HepG2 (cell line): Measurements from ENCODE around the gene FANCG.

ENCODE experiments used
- CEBPB ChIP-seq: IDR thresholded peaks from 2 replicates; pipeline ENCODE4 v1.6.1; 2011; ENCODE audit warnings: low read depth, low read length, improper control_type of control experiment, borderline replicate concordance
- GABPA ChIP-seq, 2 experiments: IDR thresholded peaks; 2 replicates each; pipeline ENCODE4 v1.6.1; 2011 to 2016; ENCODE audit warnings: low read depth in 2 of 2, low read length in 1 of 2, missing biosample characterization in 1 of 2, missing genetic modification characterization in 1 of 2
- LCORL ChIP-seq, 2 experiments: fragments of 450-650 bp in 1 of 2; sonication (generic) in 1 of 2; formaldehyde crosslinking in 1 of 2; IDR thresholded peaks; 2 replicates each; pipeline versions ENCODE4 v1.5.0 to v1.6.1; 2017 to 2020; ENCODE audit warnings: antibody characterized with exemption in 1 of 2, missing genetic modification reagents in 1 of 2
- PCBP1 ChIP-seq: fragments of 200-400 bp; formaldehyde crosslinking; IDR thresholded peaks from 2 replicates; pipeline ENCODE4 v1.6.1; 2017; ENCODE audit warnings: mild to moderate bottlenecking, low read depth, low read length, borderline replicate concordance
- PHF20 ChIP-seq: sonication (generic); formaldehyde crosslinking; IDR thresholded peaks from 2 replicates; pipeline ENCODE4 v1.5.0; 2020; ENCODE audit warnings: mild to moderate bottlenecking, missing genetic modification reagents
- TAF1 ChIP-seq: sonication (generic); formaldehyde crosslinking; IDR thresholded peaks from 2 replicates; pipeline ENCODE4 v1.4.0; 2020; ENCODE audit warnings: missing genetic modification reagents
- TF ChIP-seq, protein P1 (sequence below): sonication (generic); formaldehyde crosslinking; IDR thresholded peaks from 2 replicates; pipeline ENCODE4 v1.5.0; 2020; ENCODE audit warnings: mild to moderate bottlenecking, missing genetic modification reagents, moderate library complexity

GRCh38 chr9:35027860-35028259 lies 51.9 kb downstream of the FANCG start:
- TF ChIP-seq, protein P1, sequence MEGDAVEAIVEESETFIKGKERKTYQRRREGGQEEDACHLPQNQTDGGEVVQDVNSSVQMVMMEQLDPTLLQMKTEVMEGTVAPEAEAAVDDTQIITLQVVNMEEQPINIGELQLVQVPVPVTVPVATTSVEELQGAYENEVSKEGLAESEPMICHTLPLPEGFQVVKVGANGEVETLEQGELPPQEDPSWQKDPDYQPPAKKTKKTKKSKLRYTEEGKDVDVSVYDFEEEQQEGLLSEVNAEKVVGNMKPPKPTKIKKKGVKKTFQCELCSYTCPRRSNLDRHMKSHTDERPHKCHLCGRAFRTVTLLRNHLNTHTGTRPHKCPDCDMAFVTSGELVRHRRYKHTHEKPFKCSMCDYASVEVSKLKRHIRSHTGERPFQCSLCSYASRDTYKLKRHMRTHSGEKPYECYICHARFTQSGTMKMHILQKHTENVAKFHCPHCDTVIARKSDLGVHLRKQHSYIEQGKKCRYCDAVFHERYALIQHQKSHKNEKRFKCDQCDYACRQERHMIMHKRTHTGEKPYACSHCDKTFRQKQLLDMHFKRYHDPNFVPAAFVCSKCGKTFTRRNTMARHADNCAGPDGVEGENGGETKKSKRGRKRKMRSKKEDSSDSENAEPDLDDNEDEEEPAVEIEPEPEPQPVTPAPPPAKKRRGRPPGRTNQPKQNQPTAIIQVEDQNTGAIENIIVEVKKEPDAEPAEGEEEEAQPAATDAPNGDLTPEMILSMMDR (CRISPR knock-in tag), result no peak
- TF ChIP-seq PCBP1, result no peak
- TF ChIP-seq PHF20, result no peak
- TF ChIP-seq CEBPB, result no peak
- TF ChIP-seq GABPA (IDR thresholded peaks at IDR 0.05; ENCODE audit: low read depth, low read length), result no peak
- TF ChIP-seq GABPA (CRISPR knock-in tag; IDR thresholded peaks at IDR 0.05; ENCODE audit: low read depth), result no peak
- TF ChIP-seq LCORL (IDR thresholded peaks at IDR 0.05), result no peak
- no peak for TF ChIP-seq LCORL (CRISPR knock-in tag; IDR thresholded peaks at IDR 0.05)
- TF ChIP-seq TAF1 (CRISPR knock-in tag), result no peak
